IPS-15b (cell line): ENCODE results near the gene PDGFC.

ENCODE experiments used
- H3K27me3 ChIP-seq: one replicate; pipeline ENCODE4 v1.6.1; 2013; ENCODE audit warnings: low read length; ENCODE audit not compliant: control insufficient read depth, insufficient read depth
- H3K36me3 ChIP-seq: one replicate; pipeline ENCODE4 v1.6.1; 2013; ENCODE audit warnings: low read length; ENCODE audit not compliant: control insufficient read depth, insufficient read depth
- H3K4me1 ChIP-seq: one replicate; pipeline ENCODE4 v1.6.1; 2013; ENCODE audit warnings: mild to moderate bottlenecking, low read length; ENCODE audit not compliant: control insufficient read depth, insufficient read depth
- H3K4me3 ChIP-seq: one replicate; pipeline ENCODE4 v1.5.1; 2013; ENCODE audit warnings: low read depth, low read length
- H3K9ac ChIP-seq: one replicate; pipeline ENCODE4 v1.6.1; 2013; ENCODE audit warnings: low read depth, mild to moderate bottlenecking, low read length
- H3K9me3 ChIP-seq: one replicate; pipeline ENCODE4 v1.6.1; 2013; ENCODE audit warnings: mild to moderate bottlenecking, low read length; ENCODE audit not compliant: control insufficient read depth, insufficient read depth

The PDGFC gene

GRCh38 chr4:156718226-156718625 is 253.4 kb downstream of the PDGFC start:
- Histone ChIP-seq H3K27me3 (no peaks in the 10 kb centered on the region), H3K4me3 (no peak overlapping the region), H3K36me3 (no peaks in the 10 kb centered on the region), H3K9me3 (no peaks in the 10 kb centered on the region), H3K4me1 (no peaks in the 10 kb centered on the region), H3K9ac (no peak overlapping the region)

DNA sequence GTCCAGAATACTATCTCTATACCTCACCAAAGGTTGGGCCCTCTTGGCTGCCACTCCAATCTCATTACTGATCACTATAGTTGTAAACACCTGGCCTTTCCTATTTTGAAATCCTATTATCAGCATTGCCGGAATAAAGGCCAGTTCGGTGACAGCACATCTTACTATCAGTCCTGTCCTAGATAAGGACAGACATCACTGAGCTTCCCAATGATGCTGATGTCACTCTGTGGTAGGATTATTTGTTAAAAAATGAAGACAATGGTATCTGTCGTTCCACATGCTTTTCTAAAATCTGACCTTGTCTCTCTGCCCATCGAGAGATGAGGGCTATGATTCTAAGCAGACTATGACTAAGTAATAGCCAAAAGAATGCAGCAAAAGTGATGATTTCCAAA is 260.4 kb downstream of the PDGFC start:
- no peaks in the 10 kb centered on the region for H3K9me3 ChIP-seq
- H3K9ac ChIP-seq: no peak overlapping the region
- no peak overlapping the region for H3K4me3 ChIP-seq
- H3K4me1 ChIP-seq: no peaks in the 10 kb centered on the region
- no peaks in the 10 kb centered on the region for H3K36me3 ChIP-seq
- no peaks in the 10 kb centered on the region for H3K27me3 ChIP-seq
